Tibial artery (tissue), 4 donors: ENCODE measurements around the gene SGIP1.

Experiments
- DNase-seq, 2 donors: peaks; one replicate each; pipeline ENCODE4 v3.0.0-alpha.2; 2019
- H3K27ac ChIP-seq, 2 donors: fragments of 200-600 bp; sonication (generic) in 1 of 2; 1 replicate in 1 of 2; 2 replicates in 1 of 2; pipeline ENCODE4 v1.5.1; 2018 to 2019; ENCODE audit warnings: mild to moderate bottlenecking in 1 of 2
- H3K27me3 ChIP-seq, 2 donors: fragments of 200-600 bp; sonication (generic) in 1 of 2; one replicate each; pipeline versions ENCODE4 v1.5.1 to v1.6.0; 2016 to 2019
- H3K36me3 ChIP-seq, 3 donors: fragments of 200-600 bp; sonication (generic) in 2 of 3; one replicate each; pipeline ENCODE4 v1.5.1; 2016 to 2019; ENCODE audit warnings: mild to moderate bottlenecking in 2 of 3
- H3K4me1 ChIP-seq, 4 donors: fragments of 200-600 bp; sonication (generic) in 2 of 4; 1 replicate in 3 of 4; 2 replicates in 1 of 4; pipeline ENCODE4 v1.5.1; 2016 to 2019
- H3K4me3 ChIP-seq, 2 donors: fragments of 200-600 bp; sonication (generic) in 1 of 2; 1 replicate in 1 of 2; 2 replicates in 1 of 2; pipeline ENCODE4 v1.5.1; 2018 to 2019; ENCODE audit warnings: mild to moderate bottlenecking in 2 of 2
- H3K9me3 ChIP-seq, 3 donors: fragments of 200-600 bp; sonication (generic) in 1 of 3; one replicate each; pipeline ENCODE4 v1.5.1; 2016 to 2019
- intact Hi-C: fragments of 100-400 bp; cut with DNase I; formaldehyde crosslinking; loops from one replicate; pipeline ENCODE4 v1.15.0; 2023; ENCODE audit warnings: low total_unique reads
- TF ChIP-seq, protein P1 (sequence below), 2 experiments: fragments of 200-600 bp in 1 of 2; fragments of 450-650 bp in 1 of 2; IDR thresholded peaks; one replicate each; pipeline ENCODE4 v1.5.1; 2017 to 2019; ENCODE audit warnings: antibody characterized with exemption in 2 of 2, mild to moderate bottlenecking in 1 of 2, moderate library complexity in 1 of 2

The SGIP1 gene

DNA sequence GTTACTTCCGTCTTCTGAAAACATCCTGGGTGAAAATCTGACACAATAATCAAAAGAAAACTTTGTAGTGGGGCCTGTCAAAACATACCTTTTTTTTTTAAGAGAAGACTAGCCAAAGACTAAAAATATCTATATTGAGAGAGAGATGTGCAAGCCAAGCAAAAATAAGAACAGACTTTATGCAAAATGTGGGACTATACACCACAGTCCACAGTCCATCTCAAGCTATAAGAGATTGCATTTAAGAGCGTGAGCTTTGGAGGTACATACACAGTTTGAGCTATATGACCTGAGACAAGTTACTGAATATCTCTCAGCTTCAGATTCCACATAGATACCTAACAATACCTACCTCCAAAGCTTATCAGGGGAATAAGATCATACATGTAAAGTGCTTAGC lies 153.4 kb downstream of the SGIP1 start:
- DNase-seq: no peak

DNA sequence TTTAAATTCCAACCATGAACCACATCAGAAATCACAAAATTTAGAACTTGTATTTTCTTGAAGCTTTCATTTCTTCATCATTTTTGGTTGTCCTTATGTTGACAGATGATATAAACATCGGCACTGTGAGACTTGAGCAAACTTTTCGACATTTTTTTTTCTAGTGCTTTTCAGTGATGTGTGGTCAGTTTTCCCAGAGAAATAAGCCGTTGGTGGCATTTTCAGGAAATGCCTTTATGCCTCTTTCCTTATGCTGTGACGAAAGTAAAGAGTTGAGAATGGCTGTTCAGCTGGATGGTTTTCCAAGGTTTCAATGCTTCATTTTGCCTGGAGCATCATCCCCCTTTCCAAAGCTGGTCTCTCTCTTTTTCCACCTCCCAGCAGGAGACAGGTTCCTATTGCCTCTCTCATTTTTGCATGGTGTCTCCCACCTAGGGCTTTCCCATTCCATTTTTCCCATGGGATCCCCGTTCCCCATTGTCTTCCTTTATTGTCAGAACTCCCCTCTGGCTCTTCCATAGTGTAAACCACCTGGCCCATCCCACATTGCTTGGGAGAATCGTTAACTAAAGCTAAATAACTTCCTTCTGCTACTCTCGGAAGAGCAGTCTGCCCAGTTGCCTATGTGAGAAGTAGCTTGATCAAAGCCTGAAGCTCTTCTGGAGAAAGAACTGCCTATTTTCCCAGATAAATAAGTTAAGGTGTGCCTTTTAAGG lies 156.9 kb downstream of the SGIP1 start:
- intact Hi-C loops: no loop called here
- H3K36me3 ChIP-seq: peaks cover 11 to 17% (median 13%) of the 10 kb centered on the region in 3 donors
- H3K9me3 ChIP-seq: no peaks in the 10 kb centered on the region
- H3K4me1 ChIP-seq: peaks cover 0 to 25% (median 13%) of the 10 kb centered on the region in 4 donors
- no peak overlapping the region for H3K27ac ChIP-seq
- H3K4me3 ChIP-seq: no peak overlapping the region
- H3K27me3 ChIP-seq: no peaks in the 10 kb centered on the region
- TF ChIP-seq, protein P1, sequence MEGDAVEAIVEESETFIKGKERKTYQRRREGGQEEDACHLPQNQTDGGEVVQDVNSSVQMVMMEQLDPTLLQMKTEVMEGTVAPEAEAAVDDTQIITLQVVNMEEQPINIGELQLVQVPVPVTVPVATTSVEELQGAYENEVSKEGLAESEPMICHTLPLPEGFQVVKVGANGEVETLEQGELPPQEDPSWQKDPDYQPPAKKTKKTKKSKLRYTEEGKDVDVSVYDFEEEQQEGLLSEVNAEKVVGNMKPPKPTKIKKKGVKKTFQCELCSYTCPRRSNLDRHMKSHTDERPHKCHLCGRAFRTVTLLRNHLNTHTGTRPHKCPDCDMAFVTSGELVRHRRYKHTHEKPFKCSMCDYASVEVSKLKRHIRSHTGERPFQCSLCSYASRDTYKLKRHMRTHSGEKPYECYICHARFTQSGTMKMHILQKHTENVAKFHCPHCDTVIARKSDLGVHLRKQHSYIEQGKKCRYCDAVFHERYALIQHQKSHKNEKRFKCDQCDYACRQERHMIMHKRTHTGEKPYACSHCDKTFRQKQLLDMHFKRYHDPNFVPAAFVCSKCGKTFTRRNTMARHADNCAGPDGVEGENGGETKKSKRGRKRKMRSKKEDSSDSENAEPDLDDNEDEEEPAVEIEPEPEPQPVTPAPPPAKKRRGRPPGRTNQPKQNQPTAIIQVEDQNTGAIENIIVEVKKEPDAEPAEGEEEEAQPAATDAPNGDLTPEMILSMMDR (IDR thresholded peaks at IDR 0.05): no peak
- DNase-seq: no peak

More for the DNA sequence above, 153.4 kb downstream of the SGIP1 start:
- Histone ChIP-seq H3K27me3 (no peaks in the 10 kb centered on the region), H3K9me3 (no peaks in the 10 kb centered on the region), H3K4me1 (peaks cover 0 to 51% (median 24%) of the 10 kb centered on the region in 4 donors), H3K36me3 (peaks cover 11 to 17% (median 13%) of the 10 kb centered on the region in 3 donors), H3K4me3 (no peak overlapping the region), H3K27ac (peak overlapping the region in 1 of 2 donors; percentile 46)
- intact Hi-C loops: no loop called here
- TF ChIP-seq, protein P1 (IDR thresholded peaks at IDR 0.05): no peak

DNA sequence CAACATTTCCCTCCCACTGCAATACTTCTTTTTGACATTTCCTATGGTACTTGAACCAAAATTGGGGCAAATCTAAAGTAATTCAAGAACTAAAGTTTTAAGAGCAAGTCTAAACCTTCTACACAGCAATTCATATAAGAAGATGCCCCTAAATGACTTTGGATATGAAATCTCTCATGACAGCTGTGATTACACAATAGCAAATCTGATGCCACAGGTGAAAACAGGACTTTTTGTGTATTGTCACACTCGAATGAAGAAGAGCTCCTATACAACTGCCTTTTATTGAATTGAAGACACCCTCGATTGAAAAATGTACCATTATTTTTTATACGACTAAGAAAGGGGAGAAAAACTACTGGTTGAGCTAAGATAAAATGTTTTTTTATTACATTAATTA lies 158.7 kb downstream of the SGIP1 start:
- no peaks in the 10 kb centered on the region for H3K9me3 ChIP-seq
- no peak for DNase-seq
- H3K27me3 ChIP-seq: no peaks in the 10 kb centered on the region
- intact Hi-C loops: no loop called here
- peaks cover 13 to 17% (median 14%) of the 10 kb centered on the region in 3 donors for H3K36me3 ChIP-seq
- peaks cover 0 to 8% (median 3%) of the 10 kb centered on the region in 4 donors for H3K4me1 ChIP-seq
- TF ChIP-seq, protein P1 (IDR thresholded peaks at IDR 0.05): no peak
- no peak overlapping the region for H3K4me3 ChIP-seq
- H3K27ac ChIP-seq: no peak overlapping the region

DNA sequence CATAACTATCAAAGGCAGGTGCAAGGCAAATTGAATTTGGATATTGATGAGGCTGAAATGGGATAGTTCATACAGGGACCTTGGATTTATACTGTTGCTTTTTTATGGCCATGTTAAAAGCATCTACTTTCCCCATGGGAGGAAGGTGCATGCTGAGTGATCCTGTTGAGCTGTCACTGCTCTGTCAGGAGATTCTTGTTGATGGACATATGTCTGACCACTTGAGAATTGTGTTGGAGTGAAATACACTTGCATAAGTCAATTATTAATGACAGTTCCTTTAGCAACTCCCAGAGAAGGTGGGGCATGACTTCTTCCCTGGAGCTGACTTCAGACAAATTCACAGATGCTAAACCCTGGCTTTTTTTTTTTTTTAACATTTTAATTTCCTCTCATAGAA lies 159.9 kb downstream of the SGIP1 start:
- intact Hi-C loops: no loop called here
- H3K36me3 ChIP-seq: peaks cover 14 to 17% (median 15%) of the 10 kb centered on the region in 3 donors
- TF ChIP-seq, protein P1 (IDR thresholded peaks at IDR 0.05): no peak
- no peaks in the 10 kb centered on the region for H3K27me3 ChIP-seq
- no peak overlapping the region for H3K27ac ChIP-seq
- H3K4me3 ChIP-seq: no peak overlapping the region
- peaks cover 0 to 3% (median 0%) of the 10 kb centered on the region in 4 donors for H3K4me1 ChIP-seq
- no peak for DNase-seq
- H3K9me3 ChIP-seq: no peaks in the 10 kb centered on the region

DNA sequence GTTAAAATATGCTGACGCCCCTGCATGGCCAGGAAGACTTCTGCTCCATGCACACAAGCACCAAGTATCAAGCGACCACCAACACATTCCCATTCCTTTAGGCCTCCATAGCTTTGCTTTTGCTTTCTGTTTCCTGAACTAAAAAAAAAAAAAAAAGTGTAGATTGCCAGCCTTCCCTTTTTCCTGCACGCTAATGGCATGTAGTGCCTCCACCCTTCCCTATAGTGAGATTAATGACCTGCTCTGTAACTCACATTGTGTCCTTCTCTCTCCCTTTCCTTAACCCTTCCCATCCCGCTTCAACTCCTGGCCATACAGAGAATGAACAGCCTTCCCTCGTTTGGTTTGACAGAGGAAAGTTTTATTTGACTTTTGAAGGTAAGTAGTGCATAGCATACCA lies 161.2 kb downstream of the SGIP1 start:
- no peak overlapping the region for H3K27ac ChIP-seq
- peaks cover 7 to 8% (median 8%) of the 10 kb centered on the region in 3 donors for H3K36me3 ChIP-seq
- TF ChIP-seq, protein P1 (IDR thresholded peaks at IDR 0.05): no peak
- H3K4me1 ChIP-seq: peaks cover 0 to 3% (median 0%) of the 10 kb centered on the region in 4 donors
- H3K27me3 ChIP-seq: no peaks in the 10 kb centered on the region
- no peak for DNase-seq
- H3K9me3 ChIP-seq: no peaks in the 10 kb centered on the region
- intact Hi-C loops: no loop called here
- no peak overlapping the region for H3K4me3 ChIP-seq
